Skeletal muscle tissue (tissue), 4 donors: ENCODE measurements around the gene SEPSECS. TPM values are rescaled to one million over a fixed set of nuclear protein-coding genes. Genes with fewer than 3 reads are reported as not detected.

ENCODE experiments used
- H3K27ac ChIP-seq: one replicate; pipeline ENCODE4 v1.7.0; 2013; ENCODE audit warnings: mild to moderate bottlenecking, low read depth, low read length, inconsistent platforms
- H3K27me3 ChIP-seq, 3 donors: one replicate each; pipeline ENCODE4 v1.7.0; 2013; ENCODE audit warnings: low read length in 3 of 3; ENCODE audit not compliant: control insufficient read depth in 3 of 3, insufficient read depth in 3 of 3
- H3K36me3 ChIP-seq, 3 donors: one replicate each; pipeline ENCODE4 v1.7.0; 2013; ENCODE audit warnings: low read length in 3 of 3; ENCODE audit not compliant: control insufficient read depth in 3 of 3, insufficient read depth in 3 of 3
- H3K4me1 ChIP-seq, 3 donors: one replicate each; pipeline ENCODE4 v1.7.0; 2013; ENCODE audit warnings: low read length in 3 of 3, mild to moderate bottlenecking in 3 of 3; ENCODE audit not compliant: control insufficient read depth in 3 of 3, insufficient read depth in 3 of 3
- H3K4me3 ChIP-seq, 3 donors: one replicate each; pipeline ENCODE4 v1.7.0; 2013; ENCODE audit warnings: low read length in 3 of 3
- H3K9ac ChIP-seq, 3 donors: one replicate each; pipeline ENCODE4 v1.7.0; 2013; ENCODE audit warnings: low read length in 3 of 3, mild to moderate bottlenecking in 3 of 3, moderate library complexity in 2 of 3, low read depth in 1 of 3
- H3K9me3 ChIP-seq, 3 donors: one replicate each; pipeline ENCODE4 v1.7.0; 2013; ENCODE audit warnings: low read length in 3 of 3; ENCODE audit not compliant: control insufficient read depth in 3 of 3
- total RNA-seq: library from RNA; depleted of rRNA; stranded (reverse); fragments of >200 nt; gene quantifications from one replicate; pipeline ENCODE4 v1.2.3, GENCODE V29; 2014
- donor health status: Osteomylitis.

Gene SEPSECS
- total RNA-seq, 1 donor from 2014 or later, result 8.9 TPM

DNA sequence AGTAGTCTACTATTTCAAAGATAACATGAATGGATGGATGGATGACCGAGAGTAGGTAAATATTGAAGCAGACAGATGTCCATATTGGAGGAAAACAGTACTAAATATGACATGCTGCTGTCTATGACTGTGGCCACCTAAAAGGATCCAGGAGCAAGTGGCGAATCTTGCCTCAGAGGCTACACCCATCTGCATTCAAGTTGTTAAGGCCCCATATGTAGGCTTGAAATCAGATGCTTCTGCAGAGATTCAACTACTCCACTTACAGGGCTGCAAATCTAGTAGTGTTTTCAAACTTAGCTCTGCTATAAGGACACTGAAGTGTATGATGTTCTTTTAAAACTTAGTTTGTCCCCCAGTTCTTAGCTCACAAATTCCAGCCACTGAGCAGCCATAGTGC, 28.9 kb downstream of the SEPSECS start:
- Histone ChIP-seq H3K9me3 (no peaks in the 10 kb centered on the region), H3K9ac (no peak overlapping the region), H3K27ac (no peak overlapping the region), H3K36me3 (peaks cover 0 to 2% (median 0%) of the 10 kb centered on the region in 3 donors), H3K4me1 (no peaks in the 10 kb centered on the region), H3K27me3 (no peaks in the 10 kb centered on the region), H3K4me3 (no peak overlapping the region)

DNA sequence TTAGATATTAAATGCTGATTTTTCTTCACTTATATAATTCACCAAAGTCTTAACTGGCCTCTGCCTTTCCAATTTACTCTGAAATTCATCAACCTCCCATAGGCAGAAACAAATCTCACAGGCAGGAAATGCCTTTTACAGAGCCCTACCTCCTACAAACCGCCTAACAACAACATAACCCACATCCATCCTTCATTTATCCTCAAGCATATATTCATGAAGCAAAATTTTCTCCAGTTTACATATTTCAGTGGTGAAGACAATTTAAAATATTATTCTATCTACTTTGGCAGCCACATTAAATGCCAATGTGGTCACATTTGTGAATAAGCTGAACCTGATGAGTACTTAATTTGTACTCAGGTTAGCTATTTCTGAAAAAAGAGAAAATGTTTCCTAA, 30.3 kb downstream of the SEPSECS start:
- Histone ChIP-seq H3K9me3 (no peaks in the 10 kb centered on the region), H3K27me3 (no peaks in the 10 kb centered on the region), H3K4me1 (no peaks in the 10 kb centered on the region), H3K4me3 (no peak overlapping the region), H3K27ac (no peak overlapping the region), H3K36me3 (peaks cover 0 to 5% (median 2%) of the 10 kb centered on the region in 3 donors), H3K9ac (no peak overlapping the region)

DNA sequence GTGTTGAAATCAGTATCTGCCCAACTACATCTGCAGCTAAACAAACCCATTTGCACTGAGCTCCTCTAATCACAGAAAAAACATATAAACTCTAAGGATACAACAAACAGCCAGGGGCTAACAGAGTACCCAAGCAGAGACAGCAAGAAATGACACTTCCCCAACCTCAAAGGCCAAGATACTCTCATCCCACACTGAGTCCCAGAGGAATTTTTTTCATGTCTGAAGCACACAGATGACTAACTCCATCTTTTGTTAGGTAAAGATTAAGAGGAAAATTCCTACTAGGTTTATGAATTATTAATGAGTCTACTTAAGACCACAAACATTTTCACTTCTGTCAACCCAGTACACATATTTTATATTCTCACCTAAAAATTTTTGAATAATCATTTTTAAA, 31.6 kb downstream of the SEPSECS start:
- H3K4me1 ChIP-seq, result no peaks in the 10 kb centered on the region
- H3K4me3 ChIP-seq, result no peak overlapping the region
- H3K9ac ChIP-seq, result no peak overlapping the region
- H3K9me3 ChIP-seq, result no peaks in the 10 kb centered on the region
- H3K36me3 ChIP-seq, result peaks cover 0 to 9% (median 9%) of the 10 kb centered on the region in 3 donors
- H3K27me3 ChIP-seq, result no peaks in the 10 kb centered on the region
- no peak overlapping the region for H3K27ac ChIP-seq

DNA sequence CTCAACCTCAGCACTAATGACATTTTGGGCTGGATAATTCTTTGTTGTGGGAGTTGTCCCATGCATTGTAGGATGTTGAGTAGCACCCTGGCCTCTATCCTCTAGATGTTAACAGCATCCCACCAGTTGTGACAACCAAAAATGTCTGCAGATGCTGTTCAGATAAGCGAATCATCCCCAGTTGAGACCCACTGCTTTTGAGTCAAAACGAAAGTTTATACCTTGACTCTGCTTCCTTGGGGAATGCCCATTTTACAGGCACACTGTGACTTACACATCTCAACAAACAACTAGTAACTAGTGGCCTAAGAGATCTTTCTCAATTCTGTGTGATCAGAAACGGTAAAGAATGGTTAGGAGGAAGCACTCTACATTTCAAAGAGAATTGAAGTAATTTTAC, 37.0 kb downstream of the SEPSECS start:
- Histone ChIP-seq H3K36me3 (peaks cover 0 to 22% (median 13%) of the 10 kb centered on the region in 3 donors), H3K4me3 (no peak overlapping the region), H3K9ac (no peak overlapping the region), H3K9me3 (no peaks in the 10 kb centered on the region), H3K27ac (no peak overlapping the region), H3K27me3 (no peaks in the 10 kb centered on the region), H3K4me1 (no peaks in the 10 kb centered on the region)

DNA sequence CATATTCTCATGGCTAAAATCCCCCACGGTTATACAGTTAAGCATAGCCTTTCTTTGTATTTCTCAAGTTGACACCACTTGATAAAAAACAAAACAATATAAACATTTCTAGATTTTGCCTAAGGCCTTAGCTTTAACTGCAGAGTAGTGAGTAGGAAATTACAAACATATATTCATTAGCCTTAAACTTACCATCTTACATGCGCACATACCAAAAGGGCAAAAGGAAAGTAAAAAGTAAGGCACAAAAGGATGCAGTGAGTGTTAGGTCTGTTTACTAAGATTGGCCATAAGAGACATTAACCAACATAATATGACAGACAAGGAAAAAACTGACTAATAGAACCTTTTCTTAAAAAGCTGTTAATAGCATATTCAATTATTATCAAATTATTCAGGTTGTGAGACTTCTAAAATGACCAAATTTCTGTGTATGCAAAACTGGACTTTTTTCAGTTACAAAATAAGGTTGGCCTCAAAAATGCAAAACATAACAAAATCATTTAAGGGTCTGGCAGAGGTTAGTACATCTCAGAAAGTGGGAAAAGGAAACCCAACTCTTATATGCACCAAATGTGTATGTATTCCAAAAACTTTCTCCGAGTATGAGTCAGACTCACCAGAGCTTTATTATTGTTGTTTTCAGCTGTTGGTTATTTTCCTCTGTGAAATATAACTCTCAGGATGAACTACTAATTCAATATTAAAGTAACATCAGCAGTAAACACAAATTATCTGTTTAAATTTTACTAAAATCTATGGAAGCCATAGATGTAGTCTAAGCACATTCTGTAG, 39.9 kb downstream of the SEPSECS start:
- Histone ChIP-seq H3K36me3 (peaks cover 0 to 20% (median 13%) of the 10 kb centered on the region in 3 donors), H3K9me3 (no peaks in the 10 kb centered on the region), H3K27me3 (no peaks in the 10 kb centered on the region), H3K4me3 (no peak overlapping the region), H3K9ac (no peak overlapping the region), H3K27ac (no peak overlapping the region), H3K4me1 (no peaks in the 10 kb centered on the region)

DNA sequence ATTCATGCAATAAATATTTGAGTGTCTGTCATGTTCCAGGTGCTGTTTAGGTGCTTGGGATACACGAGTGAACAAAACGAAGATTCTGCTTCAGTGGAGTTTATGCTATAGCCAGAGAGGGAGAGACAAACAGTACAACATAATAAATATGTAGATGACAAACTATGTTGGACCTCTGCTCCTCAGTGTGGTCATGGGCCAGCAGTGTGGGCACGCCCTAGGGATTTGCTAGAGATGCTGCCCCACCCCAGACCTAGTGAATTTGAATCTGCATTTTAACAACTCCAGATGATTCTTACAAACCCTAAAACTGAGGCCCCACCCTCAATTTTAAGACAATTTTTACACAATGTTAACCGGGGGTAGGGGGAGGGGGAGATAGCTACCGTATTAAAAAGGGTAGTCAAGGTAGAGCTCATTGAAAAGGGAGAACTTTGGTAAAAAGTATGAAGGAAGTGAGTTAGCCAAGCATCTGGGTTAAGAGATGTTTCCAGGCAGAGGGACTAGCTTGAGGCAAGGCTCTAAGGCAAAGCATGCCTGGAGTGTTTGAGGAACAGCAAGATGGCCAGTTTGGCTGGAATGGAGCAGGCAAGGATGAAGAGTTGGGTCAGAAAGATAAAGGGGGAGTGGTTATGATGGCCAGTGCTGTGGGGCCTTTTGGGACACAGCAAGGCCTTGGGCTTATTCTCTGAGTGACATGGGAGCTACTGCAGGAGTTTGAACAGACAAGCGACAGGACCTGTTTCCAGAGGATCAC, 42.4 kb downstream of the SEPSECS start:
- H3K27ac ChIP-seq, result no peak overlapping the region
- H3K36me3 ChIP-seq, result peaks cover 0 to 4% (median 0%) of the 10 kb centered on the region in 3 donors
- no peaks in the 10 kb centered on the region for H3K4me1 ChIP-seq
- H3K9me3 ChIP-seq, result no peaks in the 10 kb centered on the region
- no peak overlapping the region for H3K4me3 ChIP-seq
- H3K9ac ChIP-seq, result no peak overlapping the region
- H3K27me3 ChIP-seq, result no peaks in the 10 kb centered on the region

DNA sequence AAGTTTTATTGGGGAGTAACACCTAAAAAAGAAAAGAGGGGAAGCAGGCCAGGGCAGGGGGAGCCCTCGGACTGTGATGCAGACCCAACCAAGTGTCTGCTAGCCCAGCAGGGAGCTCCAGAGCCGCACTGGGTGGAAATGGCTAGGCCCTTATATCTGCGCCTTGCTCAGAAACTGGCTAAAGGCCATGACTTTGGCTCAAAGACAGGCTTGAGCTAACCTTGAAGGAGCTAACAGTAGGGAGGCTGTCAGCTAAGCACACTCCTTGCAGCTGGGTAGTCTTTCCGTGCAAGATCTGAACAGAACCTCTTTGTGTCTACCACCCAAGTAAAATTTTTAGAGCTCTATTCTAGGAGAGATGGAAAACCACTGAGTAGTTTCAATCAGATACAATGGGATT, 43.0 kb downstream of the SEPSECS start:
- Histone ChIP-seq H3K36me3 (no peaks in the 10 kb centered on the region), H3K27ac (no peak overlapping the region), H3K9me3 (no peaks in the 10 kb centered on the region), H3K4me1 (no peaks in the 10 kb centered on the region), H3K27me3 (no peaks in the 10 kb centered on the region), H3K4me3 (no peak overlapping the region), H3K9ac (no peak overlapping the region)

DNA sequence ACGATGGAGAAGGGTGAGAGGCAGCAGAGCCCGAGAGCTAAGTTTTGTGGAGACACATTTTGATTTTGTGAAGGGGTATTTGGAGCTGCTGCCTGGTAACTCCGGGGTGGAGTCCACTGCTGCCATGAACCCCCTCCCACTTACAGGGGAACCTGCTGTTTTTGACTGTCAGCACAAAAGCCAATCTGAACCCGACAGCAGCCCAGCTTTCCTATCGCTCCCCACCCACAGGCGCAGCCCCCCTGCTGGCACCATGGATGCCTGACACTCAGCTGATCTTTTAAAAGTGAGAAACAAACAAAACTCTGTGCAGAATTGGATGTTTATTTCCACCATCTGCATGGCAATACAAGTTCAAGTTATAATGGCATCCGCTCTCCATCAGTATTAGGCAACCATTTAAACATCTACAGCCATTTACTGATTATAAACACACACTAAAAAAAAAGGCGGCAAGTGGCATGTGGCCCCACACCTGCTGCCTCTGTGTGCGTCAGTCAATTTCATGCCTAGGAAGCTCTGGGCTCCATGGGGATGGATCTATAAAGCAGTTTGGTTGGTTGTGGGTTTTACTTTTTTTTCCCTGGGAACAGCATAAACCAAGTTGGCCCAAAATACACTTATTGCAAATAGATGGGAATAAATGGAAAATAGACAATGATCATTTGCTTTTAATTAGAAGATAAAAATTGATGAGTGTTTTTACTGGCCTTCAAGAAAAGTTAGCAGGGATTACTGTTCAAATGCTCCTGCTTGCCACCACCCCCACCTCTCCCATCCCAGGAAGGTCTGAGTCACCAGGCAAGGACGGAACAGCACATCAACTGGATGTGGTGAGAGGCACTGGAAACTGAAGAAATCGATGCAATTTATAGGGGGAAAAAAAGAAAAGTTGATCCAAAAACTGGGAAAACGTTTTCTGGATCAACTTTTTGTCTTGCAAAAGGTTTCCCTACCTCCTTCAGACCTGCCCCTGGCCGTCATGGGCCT, 46.0 kb downstream of the SEPSECS start:
- Histone ChIP-seq H3K9ac (no peak overlapping the region), H3K4me1 (no peaks in the 10 kb centered on the region), H3K27ac (no peak overlapping the region), H3K27me3 (no peaks in the 10 kb centered on the region), H3K4me3 (no peak overlapping the region), H3K9me3 (no peaks in the 10 kb centered on the region), H3K36me3 (peaks cover 0 to 2% (median 0%) of the 10 kb centered on the region in 3 donors)

DNA sequence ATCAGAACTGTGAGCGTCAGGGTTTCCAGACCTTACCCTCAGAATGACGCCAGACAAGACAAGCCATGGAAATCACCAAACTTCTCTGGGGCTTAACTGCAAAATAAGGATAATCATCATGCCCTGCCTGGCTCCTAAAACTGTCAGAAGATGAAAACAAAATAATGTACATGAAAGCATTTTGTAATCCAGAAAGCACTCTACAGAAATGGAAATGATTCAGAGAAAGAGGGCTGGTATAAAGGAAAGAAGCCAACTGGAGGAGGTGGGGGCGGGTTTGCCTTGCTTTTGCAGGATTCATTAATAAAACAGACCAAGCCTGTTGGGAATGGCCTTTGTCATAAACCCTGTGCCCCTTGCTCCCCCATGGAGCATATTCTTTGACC, 47.3 kb downstream of the SEPSECS start:
- Histone ChIP-seq H3K27me3 (no peaks in the 10 kb centered on the region), H3K36me3 (peaks cover 0 to 2% (median 2%) of the 10 kb centered on the region in 3 donors), H3K27ac (no peak overlapping the region), H3K9ac (no peak overlapping the region), H3K4me3 (no peak overlapping the region), H3K4me1 (peaks cover 0 to 1% (median 0%) of the 10 kb centered on the region in 3 donors), H3K9me3 (no peaks in the 10 kb centered on the region)
